Measurements from ENCODE around the gene CPT2.

The CPT2 gene

DNA sequence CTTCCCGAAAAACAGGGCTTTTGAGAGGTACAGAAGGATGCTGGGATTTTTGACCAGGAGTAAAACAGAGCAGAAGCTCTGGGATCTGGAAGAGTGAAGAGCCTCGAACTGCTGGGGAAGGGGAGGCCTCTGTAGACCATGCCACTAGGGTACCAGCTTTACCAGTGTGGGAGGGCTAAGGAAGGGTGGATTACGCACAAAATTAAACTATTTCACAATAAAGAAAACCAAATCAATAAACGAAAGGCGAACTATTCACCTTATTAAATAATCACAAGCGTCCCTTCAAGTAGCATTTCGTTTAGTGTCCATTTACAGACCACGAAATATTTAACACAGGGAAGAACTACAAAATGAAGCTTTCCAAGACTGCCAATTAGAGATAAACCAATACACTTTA, 23.1 kb downstream of the CPT2 start:
- DNase-seq (ENCODE audit: low spot score) = peak; percentile 19

GRCh38 chr1:53220171-53220961, 23.7 kb downstream of the CPT2 start, which contains the start of gene CZIB:
TSS of gene CZIB (minus strand) at chr1:53220634. CDS start at chr1:53220575, 59 bp downstream.
- DNase-seq (ENCODE audit: low spot score) = peak; percentile 94

DNA sequence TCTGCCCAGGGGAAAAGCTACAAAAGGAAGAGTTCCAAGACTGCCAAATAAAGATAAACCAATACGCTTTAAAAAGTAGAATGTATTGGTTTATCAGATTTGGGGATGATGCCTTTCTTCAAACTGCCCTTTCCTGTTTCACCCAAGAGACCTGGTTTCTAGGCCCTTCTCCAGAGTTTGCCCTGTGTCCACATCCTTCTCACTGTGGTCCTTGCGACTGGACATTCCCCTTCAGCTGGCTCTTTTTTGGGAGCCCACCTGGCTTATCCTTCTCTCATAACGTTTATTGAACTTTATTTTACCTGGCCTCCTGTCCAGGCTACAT, 24.3 kb downstream of the CPT2 start:
- no peak for DNase-seq (ENCODE audit: low spot score)

DNA sequence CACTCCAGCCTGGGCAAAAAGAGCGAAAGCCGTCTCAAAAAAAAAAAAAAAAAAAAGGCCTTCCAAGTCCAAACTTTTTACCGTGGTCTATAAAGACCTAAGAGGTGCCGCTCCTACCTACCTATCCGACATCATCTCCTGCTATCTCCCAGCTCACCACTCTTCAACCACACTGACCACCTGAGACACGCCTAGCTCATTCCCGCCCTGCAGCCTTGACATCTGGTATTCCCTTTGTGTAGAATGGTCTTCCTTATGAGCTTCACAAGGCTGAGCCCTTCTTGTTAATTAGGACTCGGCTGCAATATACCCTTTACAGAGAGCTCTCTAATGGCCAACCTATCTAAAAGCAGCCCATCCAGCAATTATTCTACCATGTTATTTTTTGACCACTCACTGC, 41.0 kb downstream of the CPT2 start:
- DNase-seq (ENCODE audit: low spot score) = no peak

DNA sequence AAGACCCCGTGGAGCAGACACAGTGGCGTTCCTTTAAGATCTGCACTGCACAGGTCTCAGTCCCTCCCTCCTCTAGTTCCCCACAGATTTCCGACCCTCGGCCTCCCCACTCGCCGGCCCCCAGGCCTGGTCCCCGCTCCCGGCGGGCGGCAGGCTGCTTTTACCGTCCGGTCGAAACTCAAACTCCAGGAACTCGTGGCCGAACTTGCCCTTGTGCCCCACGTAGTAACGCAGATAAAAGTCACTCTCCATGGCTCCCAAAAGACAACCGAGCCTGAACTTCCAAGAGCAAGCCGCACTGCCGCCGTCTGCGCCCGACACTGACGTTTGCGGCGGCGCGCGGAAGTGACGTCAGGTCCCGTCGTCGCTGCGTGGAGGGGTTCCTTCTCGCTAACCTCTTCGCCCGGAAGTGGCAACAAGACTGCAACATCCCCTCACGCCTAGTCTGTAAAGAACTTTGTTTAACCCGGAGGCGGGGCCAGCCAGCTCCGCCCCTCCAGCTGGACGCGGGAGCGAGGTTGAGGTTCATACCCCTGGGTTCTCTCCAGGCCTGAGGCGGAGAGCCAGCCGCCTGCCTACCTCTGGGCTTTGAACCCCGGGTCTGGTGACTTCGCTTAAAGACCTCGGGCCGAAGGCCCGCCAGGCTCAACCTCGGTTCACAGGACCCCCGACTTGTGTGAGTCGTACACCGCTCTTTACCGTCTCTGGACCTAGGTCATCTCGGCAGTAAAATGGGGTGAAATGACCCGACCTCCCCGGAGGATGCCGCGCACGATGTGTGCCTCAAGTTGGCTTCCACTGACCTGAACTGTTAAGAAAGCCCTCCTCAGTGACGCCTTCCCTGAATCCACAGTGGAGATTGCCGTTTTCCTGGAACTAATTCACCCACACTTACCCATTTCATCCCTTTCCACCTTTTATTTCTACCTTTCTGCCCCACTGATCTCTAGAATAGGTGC, 41.9 kb downstream of the CPT2 start, which contains the start of gene MAGOH:
Gene MAGOH, minus strand, starts transcription at position 322 of the 959 bp plus-strand sequence. Its CDS starts 70 bp downstream, at position 252.
- peak; percentile 94 for DNase-seq (ENCODE audit: low spot score)

DNA sequence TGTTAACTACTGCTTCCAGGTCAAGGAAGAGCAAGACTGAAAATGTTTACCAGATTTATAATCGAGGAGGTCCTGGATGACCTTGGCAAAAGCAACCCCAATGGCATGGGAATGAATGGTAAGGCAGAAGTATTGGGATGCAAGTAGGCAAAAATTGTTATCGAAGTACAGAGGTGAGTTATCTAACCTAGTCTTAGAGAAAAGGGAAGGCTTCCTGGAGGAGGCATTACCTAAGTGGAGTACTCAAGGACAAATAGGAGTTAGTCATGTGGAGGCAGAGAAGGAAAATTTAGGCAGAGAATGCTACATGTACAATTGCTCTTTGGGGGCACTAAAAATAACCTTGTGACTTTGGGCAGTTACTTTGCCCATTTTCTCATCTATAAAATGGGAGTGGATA, 45.2 kb downstream of the CPT2 start:
- DNase-seq (ENCODE audit: low spot score) = no peak

DNA sequence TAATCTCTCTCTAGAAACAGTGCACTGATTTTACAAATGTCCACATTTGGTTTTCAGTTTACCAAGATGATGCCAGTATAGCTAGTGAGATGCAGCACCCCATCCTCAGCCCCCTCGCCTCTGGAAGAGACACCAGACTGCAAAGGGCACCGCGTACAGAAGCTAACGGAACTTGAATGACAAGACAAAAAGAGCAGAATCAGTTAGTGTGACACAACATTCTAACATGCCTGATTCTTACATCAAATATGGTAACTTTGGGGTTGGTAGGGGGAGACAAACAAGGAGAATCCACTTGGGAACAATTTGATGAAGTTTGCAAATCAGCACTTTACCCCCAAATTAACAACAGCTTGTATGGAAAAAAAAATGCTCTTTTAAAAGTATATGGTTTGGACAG, 45.8 kb downstream of the CPT2 start:
- DNase-seq (ENCODE audit: low spot score) = no peak

DNA sequence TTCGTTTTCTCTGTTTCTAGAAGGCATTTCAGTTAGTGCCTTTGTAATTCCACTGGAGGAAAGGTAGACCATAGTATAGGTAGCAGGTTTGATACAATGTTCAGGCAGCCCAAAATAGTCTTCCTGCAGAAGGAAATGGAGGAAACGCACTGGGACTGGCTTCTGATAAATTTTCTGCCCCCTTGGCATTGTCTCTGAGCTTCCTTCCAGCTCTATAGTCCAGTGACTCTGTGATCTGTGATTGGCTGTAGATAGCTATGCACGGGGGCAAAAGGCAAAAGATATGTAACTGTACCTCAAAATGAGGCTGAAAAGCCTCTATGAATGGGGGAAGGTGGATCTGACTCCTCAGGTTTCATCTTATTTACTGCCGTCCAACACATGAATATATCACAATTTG, 47.5 kb downstream of the CPT2 start:
- no peak for DNase-seq (ENCODE audit: low spot score)

GRCh38 chr1:53246261-53247134, 49.9 kb downstream of the CPT2 start:
- no peak for DNase-seq (ENCODE audit: low spot score)

DNA sequence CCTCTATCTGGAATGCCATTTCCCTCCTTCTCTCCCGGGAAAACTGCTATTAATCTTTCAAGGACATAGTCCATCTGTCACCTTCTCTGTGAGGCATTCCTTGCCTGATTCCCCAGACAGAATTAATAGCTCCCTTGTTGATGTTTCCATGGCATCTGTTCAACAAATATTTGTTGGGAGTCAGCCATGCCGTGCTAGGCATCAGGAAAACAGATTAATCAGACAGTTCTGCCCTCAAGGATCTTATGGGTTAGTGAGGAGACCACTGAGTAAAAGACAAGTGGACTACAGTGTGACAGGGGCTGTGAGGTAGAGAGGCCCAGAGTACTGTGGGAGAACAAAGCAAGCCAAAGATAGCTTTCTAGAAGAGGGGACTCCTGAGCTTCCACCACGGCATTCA, 53.1 kb downstream of the CPT2 start:
- no peak for DNase-seq (ENCODE audit: low spot score)

DNA sequence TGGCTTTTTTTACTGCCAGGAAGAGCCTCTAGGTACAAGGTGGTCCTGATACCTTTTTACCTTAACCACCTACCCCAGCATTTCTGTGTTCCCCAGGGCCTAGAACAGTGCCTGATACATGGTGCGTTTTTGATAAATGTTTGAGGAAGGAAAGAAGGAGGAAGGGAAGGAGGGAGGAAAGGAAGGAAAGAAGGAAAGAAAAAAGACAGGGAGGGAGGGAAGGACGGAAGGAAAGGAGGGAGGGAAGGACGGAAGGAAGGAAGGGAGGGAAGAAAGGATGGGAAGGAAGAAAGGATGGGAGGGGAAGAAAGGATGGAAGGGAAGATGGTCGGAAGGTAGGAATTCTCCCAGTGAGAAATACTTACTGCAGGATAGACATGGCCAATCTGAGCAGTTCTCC, 53.7 kb downstream of the CPT2 start:
- DNase-seq (ENCODE audit: low spot score) = no peak

GRCh38 chr1:53254011-53254640, 57.5 kb downstream of the CPT2 start:
- DNase-seq (ENCODE audit: low spot score) = no peak

DNA sequence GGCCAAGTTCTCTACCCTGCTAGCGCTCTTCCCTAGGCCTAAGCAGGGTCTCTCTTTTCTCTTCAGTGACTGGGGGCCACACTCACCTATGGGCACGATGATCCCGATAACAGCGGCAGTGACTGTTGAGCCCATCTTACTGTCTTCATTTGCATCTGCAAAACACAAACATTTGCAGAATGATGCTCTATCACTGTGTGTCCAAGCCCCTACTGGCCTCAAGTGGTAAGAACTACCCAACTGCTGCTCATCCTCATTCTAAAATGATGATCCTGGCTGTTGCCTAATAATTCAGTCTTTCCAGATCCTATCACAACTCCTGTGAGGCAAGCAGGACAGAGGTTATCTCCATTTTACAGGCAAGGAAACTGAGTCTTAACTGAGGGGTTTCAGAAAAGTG, 58.4 kb downstream of the CPT2 start:
- no peak for DNase-seq (ENCODE audit: low spot score)

DNA sequence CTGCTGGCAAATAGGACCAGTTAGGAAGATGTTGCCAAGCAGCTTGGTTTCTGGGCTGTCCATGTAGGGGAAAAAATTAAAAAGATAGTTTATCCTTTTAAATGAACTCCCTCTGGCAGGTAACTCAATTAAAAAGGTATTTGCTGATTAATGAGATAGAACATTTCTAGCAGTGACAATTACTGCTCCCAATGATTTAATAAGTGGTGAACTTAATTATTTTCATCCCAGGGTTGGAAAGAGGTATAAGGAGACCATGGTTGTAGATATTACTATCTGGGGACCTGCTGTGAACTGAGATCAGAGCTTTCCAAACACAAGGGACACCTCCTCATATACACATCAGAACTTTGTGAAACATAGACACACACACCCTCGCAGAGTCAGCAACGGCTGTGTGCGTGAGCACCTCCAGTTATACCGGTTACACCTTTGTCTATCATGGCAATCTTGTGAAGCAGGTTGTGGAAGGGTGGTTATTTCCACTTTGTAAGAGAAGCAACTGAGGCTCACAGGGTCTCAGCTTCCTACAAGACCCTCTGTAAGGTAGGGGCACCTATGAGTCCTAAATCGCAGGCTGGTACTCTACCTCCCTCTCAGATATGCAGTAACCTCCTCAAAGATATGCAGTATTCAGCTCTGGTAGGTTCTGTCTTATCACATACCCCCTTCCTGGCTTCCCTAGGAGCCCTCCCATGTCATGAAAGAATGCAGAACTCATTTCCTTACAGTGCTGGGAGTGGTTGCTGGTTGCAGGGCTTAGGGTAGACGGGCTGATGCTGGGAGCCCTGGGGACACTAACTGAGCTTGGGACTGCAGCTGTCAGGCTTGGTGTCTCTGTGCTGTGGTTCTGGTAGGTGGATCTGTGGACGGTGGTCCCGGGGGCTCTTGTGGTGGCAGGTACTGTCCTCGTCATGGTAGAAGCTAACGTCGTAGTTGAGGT, 60.2 kb downstream of the CPT2 start:
- DNase-seq (ENCODE audit: low spot score) = no peak

DNA sequence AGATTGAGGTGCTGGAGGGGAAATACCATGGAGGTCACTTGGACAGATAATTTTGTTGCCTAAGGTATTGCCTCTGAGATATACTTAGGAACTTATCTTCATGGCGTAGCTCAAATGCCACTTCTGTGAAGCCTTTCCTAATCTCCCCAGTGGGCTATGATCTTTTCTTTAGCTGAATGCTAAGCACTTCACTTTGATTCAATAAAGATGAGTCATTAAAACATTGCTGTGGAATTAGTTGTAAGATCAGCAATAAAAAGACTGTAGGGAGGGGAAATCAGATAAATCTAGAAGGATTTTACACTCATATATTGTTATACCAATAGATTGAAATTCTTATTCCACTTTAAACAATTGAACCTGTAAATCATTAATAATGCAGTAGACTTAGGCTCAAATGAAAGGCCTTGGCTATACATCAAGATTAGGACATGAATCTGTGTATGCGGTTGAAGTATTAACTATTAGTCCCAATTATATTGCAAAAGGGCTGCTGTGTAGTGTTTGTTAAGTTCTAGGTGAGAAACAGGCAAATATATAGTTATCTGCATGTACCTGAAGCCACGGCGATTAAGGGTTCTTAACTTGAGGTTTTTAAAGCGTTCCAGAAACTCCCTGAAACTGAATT, 60.9 kb downstream of the CPT2 start:
- no peak for DNase-seq (ENCODE audit: low spot score)

DNA sequence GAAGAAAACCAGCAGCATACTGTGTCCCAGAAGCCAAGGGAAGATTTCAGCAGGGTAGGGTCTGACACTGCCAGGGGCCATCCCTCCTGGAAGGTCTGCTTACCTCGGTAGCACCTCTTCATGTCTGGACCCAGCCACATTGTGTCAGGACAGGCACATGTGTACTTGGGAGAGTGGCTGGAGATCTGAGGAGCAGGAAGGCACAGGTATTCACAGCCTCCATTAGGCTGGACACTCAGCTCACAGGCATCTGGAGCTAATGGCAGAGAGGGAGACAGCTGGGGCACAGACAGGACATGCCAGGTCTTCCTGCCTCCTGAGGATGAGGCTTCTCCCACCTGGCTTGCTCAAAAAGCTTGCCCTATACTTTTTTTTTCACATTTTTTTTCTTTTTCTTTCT, 61.6 kb downstream of the CPT2 start:
- DNase-seq (ENCODE audit: low spot score) = no peak

GRCh38 chr1:53259932-53260331, 63.3 kb downstream of the CPT2 start:
- DNase-seq (ENCODE audit: low spot score) = no peak

DNA sequence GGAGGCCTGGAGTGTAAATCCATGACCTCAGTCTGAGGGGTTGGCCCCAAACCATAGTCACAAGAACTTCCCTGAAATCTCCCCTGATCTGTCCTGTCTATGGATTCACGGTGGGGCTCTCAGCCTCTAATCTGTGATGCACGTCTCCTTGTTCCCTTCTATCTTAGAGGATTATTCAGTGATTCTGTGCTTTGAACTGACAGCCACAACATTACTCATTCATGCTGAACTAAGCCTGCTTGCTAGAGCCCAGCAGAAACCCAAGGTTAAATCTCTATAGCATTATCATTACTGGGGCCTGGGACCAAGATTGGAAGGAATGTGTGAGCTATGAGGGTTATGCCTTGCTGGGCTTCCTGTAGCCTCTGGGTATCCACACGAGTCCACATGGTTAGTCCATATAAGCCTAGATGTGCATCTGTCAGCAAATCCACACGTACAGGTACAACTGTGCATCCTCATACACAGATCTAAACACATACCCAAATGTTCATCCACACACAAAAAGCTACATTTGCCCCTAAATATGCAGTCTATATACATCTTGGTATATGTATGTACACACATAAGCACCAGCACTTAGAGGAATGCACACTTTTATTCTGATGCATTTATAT, 64.1 kb downstream of the CPT2 start:
- no peak for DNase-seq (ENCODE audit: low spot score)

DNA sequence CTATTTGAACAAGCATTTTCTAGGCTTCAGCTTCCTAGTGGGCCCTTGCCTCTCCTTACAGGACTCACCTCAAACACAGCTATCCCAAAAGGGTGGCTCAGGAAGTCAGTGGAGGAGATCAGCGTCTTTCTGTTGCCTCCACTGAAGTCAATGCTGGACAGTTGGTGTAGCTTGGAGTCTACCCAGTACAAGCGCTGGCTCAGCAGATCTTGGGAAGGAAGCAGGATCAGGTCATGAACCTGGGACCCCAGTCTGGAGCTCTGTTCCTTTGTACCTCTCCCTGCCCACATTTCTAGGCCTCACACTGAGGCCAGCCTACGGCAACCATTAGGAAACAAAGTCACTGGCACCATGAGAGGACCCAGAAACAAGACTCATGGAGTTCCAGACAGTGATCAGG, 65.4 kb downstream of the CPT2 start:
- no peak for DNase-seq (ENCODE audit: low spot score)

Measured in cerebellar cortex (tissue), 1 donor.